Measurements from ENCODE around the gene SELENOO.

DNA sequence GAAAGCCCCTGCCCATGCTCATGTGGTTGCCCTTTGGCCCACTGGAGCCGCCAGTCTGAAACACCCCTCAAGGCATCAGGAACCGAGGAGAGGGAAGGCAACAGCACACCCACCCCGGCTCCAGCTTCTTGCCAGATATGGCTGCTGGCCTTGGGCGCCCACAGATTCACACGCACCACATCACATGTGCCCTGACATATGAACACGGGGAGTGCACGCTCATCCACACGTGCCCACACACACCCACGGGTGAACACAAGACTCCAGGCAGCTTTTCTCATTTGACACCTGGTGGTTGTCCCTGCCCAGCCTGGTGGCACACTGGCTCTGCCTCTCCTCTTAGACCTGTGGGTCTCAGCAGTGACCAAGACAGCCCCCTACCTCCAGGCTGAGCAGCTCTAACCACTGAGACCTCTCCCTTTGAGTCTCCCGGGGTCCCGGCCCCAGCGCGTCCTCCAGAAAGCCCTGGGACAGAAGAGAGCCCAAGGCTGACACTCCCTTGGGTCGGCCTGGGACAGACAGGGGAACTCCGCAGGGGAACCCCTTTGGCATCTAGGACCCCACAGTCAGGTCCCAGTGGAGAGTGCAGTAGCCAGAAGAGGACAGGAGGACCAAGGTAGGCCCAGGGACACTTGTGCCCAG, 63.4 kb downstream of the SELENOO start:
- TF ChIP-seq, protein P1, sequence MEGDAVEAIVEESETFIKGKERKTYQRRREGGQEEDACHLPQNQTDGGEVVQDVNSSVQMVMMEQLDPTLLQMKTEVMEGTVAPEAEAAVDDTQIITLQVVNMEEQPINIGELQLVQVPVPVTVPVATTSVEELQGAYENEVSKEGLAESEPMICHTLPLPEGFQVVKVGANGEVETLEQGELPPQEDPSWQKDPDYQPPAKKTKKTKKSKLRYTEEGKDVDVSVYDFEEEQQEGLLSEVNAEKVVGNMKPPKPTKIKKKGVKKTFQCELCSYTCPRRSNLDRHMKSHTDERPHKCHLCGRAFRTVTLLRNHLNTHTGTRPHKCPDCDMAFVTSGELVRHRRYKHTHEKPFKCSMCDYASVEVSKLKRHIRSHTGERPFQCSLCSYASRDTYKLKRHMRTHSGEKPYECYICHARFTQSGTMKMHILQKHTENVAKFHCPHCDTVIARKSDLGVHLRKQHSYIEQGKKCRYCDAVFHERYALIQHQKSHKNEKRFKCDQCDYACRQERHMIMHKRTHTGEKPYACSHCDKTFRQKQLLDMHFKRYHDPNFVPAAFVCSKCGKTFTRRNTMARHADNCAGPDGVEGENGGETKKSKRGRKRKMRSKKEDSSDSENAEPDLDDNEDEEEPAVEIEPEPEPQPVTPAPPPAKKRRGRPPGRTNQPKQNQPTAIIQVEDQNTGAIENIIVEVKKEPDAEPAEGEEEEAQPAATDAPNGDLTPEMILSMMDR (IDR thresholded peaks at IDR 0.05; ENCODE audit: low read depth, low read length, poor library complexity, severe bottlenecking) = no peak
- no peak for TF ChIP-seq EZH2phosphoT487 (IDR thresholded peaks at IDR 0.05; ENCODE audit: borderline replicate concordance, low read length)
